ENCODE data around the gene TIMM50.

TIMM50 gene

DNA sequence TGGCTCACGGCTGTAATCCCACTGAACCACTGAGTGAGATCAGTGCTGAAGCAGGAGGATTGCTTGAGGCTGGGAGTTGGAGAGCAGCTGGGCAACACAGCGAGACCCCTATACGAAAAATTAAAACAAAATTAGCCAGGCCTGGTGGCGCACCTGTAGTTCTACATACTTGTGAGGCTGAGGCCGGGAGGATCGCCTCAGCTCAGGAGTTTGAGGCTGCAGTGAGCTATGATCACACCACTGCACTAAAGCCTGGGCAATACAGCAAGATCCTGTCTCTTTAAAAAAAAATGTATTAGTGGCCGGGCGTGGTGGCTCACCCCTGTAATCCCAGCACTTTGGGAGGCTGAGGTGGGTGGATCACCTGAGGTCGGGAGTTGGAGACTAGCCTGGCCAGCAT is 28.0 kb downstream of the TIMM50 start:
- TF ChIP-seq, protein P1, sequence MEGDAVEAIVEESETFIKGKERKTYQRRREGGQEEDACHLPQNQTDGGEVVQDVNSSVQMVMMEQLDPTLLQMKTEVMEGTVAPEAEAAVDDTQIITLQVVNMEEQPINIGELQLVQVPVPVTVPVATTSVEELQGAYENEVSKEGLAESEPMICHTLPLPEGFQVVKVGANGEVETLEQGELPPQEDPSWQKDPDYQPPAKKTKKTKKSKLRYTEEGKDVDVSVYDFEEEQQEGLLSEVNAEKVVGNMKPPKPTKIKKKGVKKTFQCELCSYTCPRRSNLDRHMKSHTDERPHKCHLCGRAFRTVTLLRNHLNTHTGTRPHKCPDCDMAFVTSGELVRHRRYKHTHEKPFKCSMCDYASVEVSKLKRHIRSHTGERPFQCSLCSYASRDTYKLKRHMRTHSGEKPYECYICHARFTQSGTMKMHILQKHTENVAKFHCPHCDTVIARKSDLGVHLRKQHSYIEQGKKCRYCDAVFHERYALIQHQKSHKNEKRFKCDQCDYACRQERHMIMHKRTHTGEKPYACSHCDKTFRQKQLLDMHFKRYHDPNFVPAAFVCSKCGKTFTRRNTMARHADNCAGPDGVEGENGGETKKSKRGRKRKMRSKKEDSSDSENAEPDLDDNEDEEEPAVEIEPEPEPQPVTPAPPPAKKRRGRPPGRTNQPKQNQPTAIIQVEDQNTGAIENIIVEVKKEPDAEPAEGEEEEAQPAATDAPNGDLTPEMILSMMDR (IDR thresholded peaks at IDR 0.05; ENCODE audit: control insufficient read depth, insufficient read depth, low read depth, low read length, missing control alignments): no peak

DNA sequence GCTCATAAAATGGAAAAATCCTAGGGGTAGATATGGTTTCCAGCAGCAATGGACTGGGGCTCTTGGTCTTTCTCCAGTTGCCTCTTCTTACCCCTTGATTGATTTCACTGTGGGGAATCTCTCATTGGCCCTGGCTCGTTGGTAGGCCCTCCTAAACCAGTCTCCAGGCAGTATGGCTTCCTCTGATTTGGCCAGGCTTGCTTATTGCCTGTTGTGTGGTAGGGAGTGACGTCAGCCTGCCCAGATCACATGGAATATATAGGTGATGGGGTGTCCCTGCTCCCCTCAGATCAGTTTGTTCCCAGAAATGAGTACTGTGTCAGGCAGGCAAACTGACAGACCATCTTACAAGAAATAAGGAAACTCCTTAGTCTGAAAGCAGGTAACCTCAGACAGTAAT is 28.6 kb downstream of the TIMM50 start:
- DNase-seq (ENCODE audit: low read depth): no peak
- no peak overlapping the region for H3K4me3 ChIP-seq (ENCODE audit: control insufficient read depth, low read depth, low read length)
- TF ChIP-seq, protein P1 (IDR thresholded peaks at IDR 0.05; ENCODE audit: control insufficient read depth, insufficient read depth, low read depth, low read length, missing control alignments): no peak

More for the DNA sequence above, 28.0 kb downstream of the TIMM50 start:
- H3K4me3 ChIP-seq (ENCODE audit: control insufficient read depth, low read depth, low read length): no peak overlapping the region
- DNase-seq (ENCODE audit: low read depth): no peak

DNA sequence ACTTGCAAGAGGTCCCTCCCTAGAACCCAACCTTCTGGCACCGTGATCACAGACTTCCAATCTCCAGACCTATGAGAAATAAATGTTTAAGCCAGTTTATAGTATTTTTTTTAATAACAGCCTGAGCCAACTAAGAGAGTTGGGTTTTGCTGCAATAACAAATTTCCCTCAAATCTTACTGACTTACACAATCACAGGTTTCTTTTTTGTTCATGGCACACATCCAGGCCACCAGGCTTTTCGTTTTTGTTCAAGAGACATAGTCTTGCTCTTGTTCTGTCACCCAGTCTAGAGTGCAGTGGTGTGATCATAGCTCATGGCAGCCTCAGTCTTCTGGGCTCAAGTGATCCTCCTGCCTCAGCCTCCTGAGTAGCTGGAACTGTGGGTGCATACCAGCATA is 32.4 kb downstream of the TIMM50 start:
- TF ChIP-seq, protein P1 (IDR thresholded peaks at IDR 0.05; ENCODE audit: control insufficient read depth, insufficient read depth, low read depth, low read length, missing control alignments): no peak
- H3K4me3 ChIP-seq (ENCODE audit: control insufficient read depth, low read depth, low read length): no peak overlapping the region
- no peak for DNase-seq (ENCODE audit: low read depth)

DNA sequence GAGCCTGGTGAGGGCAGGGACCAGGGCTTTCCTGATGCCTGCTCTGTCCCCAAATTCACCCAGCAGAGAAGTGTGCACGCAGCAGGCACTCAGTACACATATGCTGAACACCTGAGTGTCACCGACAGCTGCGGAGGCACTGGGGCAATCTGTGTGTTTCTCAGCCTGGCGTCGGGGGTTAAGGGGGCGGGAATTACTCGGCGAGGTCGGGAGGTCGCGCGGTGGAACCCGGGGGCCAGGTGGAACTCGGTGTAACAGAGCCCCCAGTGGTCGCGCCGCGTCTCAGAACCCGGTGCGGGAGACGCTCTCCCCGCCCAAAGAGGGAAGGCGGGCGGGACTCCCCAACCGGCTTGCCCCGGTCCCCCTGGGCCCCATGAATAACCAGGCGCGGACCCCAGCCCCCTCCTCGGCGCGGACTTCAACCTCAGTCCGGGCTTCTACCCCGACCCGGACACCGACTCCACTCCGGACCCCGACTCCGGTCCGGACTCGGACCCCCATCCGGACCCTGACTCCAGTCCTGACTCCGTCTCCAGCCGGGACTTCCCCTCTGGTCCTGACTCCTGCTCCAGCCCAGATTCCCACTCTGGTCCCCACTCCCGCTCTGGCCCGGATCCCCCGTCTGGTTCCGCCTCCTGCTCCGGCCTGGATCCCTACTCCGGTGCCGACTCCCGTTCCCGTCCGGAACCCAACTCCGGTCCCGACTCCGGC is 34.4 kb downstream of the TIMM50 start, which contains the start of gene SELENOV:
TSS of gene SELENOV (plus strand) at position 300 of the 711 bp plus-strand sequence. CDS start at position 374, 74 bp downstream.
- no peak for DNase-seq (ENCODE audit: low read depth)
- TF ChIP-seq, protein P1 (IDR thresholded peaks at IDR 0.05; ENCODE audit: control insufficient read depth, insufficient read depth, low read depth, low read length, missing control alignments): no peak
- H3K4me3 ChIP-seq (ENCODE audit: control insufficient read depth, low read depth, low read length): peak within 1 kb of the TSS; percentile 18

DNA sequence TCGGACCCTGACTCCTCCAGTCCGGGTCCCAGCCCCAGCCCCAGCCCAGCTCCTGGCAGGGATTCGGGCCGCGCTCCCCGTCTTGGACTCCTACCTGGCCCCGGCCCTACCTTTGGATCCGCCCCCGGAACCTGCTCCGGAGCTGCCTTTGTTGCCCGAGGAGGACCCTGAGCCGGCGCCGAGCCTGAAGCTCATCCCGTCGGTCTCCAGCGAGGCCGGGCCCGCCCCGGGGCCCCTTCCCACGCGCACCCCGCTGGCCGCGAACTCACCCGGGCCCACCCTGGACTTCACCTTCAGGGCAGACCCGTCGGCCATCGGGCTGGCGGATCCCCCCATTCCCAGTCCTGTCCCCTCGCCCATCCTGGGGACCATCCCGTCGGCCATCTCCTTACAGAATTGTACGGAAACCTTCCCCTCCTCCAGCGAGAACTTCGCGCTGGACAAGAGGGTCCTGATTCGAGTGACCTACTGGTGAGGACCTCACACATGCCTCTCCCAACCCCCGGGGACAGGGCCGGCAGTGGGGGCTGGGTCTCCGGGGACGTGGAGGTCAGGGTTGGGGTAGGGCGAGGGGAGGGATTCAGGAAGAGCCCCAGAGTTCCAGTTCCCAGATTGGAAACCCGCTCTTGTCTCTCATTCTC is 35.0 kb downstream of the TIMM50 start:
- TF ChIP-seq, protein P1 (IDR thresholded peaks at IDR 0.05; ENCODE audit: control insufficient read depth, insufficient read depth, low read depth, low read length, missing control alignments): no peak
- no peak for DNase-seq (ENCODE audit: low read depth)
- H3K4me3 ChIP-seq (ENCODE audit: control insufficient read depth, low read depth, low read length): peak overlapping the region; percentile 18

DNA sequence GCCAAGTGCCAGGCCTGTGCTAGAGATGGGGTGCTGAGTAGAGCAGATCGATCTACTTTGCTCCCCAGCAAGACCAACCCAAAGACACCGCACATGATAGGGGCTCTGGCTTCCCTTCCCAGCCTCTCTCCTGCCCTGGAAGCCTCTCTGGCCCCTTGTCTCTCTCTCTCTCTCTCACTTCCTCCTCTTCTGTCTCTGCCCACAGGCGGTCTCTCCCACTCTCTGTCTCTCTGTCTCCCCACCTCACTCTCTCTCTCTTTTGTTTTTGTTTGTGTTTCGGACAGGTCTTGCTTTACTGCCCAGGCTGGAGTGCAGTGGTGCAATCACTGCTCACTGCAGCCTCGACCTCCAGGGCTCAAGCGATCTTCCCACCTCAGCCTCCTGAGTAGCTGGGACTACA is 35.6 kb downstream of the TIMM50 start:
- no peak overlapping the region for H3K4me3 ChIP-seq (ENCODE audit: control insufficient read depth, low read depth, low read length)
- TF ChIP-seq, protein P1 (IDR thresholded peaks at IDR 0.05; ENCODE audit: control insufficient read depth, insufficient read depth, low read depth, low read length, missing control alignments): no peak
- no peak for DNase-seq (ENCODE audit: low read depth)

Data from AG09309 (cell line).